Neural crest cell (in vitro differentiated cells): ENCODE results near the gene INSM2. TPM values are rescaled to one million over a fixed set of nuclear protein-coding genes. Genes with fewer than 3 reads are reported as not detected.

Experiments used
- DNase-seq: peaks from one replicate; pipeline ENCODE4 v3.0.0; 2021; ENCODE audit warnings: low read depth, mixed read lengths, low spot score
- H3K27ac Mint-ChIP-seq: one replicate; pipeline ENCODE4 v1.8.0; 2021; ENCODE audit warnings: mild to moderate bottlenecking, mixed read lengths; ENCODE audit not compliant: unreplicated experiment
- H3K27me3 Mint-ChIP-seq: 2 replicates; pipeline ENCODE4 v1.8.0; 2021; ENCODE audit warnings: low read depth, mild to moderate bottlenecking, mixed read lengths
- H3K36me3 Mint-ChIP-seq: 2 replicates; pipeline ENCODE4 v1.8.0; 2021; ENCODE audit warnings: low read depth, mild to moderate bottlenecking, mixed read lengths
- H3K4me1 Mint-ChIP-seq: 2 replicates; pipeline ENCODE4 v1.8.0; 2021; ENCODE audit warnings: mixed read lengths
- H3K4me3 Mint-ChIP-seq: one replicate; pipeline ENCODE4 v1.8.0; 2021; ENCODE audit warnings: mild to moderate bottlenecking, mixed read lengths
- H3K9me3 Mint-ChIP-seq: 2 replicates; pipeline ENCODE4 v1.8.0; 2021; ENCODE audit warnings: mixed read lengths
- total RNA-seq: library from RNA; stranded (reverse); gene quantifications from 2 replicates; pipeline ENCODE4 v1.2.1, GENCODE V29; 2021
- TF ChIP-seq, protein P1 (sequence below): fragments of 200-600 bp; sonication (generic); conservative IDR thresholded peaks from 2 replicates; pipeline ENCODE4 v1.5.0; 2021; ENCODE audit warnings: antibody characterized with exemption, mild to moderate bottlenecking

Gene INSM2
- total RNA-seq, 1 donor from 2014 or later = 0.09 TPM

DNA sequence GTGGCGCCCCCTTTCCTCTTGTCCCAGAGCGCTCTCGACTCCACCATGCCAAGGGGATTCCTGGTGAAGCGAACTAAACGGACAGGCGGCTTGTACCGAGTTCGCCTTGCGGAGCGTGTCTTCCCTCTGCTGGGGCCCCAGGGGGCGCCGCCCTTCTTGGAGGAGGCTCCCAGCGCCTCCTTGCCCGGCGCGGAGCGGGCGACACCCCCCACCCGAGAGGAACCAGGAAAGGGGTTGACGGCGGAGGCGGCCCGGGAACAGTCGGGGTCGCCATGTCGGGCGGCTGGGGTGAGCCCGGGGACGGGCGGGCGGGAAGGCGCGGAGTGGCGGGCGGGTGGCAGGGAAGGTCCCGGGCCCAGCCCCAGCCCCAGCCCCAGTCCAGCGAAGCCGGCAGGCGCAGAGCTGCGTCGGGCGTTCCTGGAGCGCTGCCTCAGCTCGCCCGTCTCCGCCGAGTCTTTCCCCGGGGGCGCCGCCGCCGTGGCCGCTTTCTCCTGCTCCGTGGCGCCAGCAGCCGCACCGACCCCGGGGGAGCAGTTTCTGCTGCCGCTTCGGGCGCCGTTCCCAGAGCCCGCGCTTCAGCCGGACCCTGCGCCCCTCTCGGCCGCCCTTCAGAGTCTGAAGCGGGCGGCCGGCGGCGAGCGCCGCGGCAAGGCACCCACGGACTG lies 376 bp downstream of the INSM2 start:
- Mint-ChIP-seq H3K4me3 (peak overlapping the region; percentile 80), H3K4me1 (peaks cover 8% of the 10 kb centered on the region), H3K9me3 (no peaks in the 10 kb centered on the region), H3K36me3 (no peaks in the 10 kb centered on the region), H3K27me3 (peaks cover 81% of the 10 kb centered on the region), H3K27ac (no peak overlapping the region)
- DNase-seq = no peak
- TF ChIP-seq, protein P1, sequence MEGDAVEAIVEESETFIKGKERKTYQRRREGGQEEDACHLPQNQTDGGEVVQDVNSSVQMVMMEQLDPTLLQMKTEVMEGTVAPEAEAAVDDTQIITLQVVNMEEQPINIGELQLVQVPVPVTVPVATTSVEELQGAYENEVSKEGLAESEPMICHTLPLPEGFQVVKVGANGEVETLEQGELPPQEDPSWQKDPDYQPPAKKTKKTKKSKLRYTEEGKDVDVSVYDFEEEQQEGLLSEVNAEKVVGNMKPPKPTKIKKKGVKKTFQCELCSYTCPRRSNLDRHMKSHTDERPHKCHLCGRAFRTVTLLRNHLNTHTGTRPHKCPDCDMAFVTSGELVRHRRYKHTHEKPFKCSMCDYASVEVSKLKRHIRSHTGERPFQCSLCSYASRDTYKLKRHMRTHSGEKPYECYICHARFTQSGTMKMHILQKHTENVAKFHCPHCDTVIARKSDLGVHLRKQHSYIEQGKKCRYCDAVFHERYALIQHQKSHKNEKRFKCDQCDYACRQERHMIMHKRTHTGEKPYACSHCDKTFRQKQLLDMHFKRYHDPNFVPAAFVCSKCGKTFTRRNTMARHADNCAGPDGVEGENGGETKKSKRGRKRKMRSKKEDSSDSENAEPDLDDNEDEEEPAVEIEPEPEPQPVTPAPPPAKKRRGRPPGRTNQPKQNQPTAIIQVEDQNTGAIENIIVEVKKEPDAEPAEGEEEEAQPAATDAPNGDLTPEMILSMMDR = peak; percentile 42

DNA sequence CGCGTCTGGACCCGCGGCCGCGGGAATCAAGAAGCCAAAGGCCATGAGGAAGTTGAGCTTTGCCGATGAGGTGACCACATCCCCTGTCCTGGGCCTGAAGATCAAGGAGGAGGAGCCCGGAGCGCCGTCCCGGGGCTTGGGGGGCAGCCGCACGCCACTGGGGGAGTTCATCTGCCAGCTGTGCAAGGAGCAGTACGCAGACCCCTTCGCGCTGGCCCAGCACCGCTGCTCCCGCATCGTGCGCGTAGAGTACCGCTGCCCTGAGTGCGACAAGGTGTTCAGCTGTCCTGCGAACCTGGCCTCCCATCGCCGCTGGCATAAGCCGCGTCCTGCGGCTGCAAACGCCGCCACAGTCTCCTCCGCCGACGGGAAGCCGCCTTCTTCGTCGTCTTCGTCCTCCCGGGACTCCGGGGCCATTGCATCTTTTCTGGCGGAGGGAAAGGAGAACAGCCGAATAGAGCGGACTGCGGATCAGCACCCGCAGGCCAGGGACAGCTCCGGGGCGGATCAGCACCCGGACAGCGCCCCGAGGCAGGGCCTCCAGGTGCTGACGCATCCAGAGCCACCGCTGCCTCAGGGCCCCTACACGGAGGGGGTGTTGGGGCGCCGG lies 1.0 kb downstream of the INSM2 start:
- peak; percentile 69 for DNase-seq
- Mint-ChIP-seq H3K4me3 (peak overlapping the region; percentile 87), H3K27me3 (peaks cover 75% of the 10 kb centered on the region)

DNA sequence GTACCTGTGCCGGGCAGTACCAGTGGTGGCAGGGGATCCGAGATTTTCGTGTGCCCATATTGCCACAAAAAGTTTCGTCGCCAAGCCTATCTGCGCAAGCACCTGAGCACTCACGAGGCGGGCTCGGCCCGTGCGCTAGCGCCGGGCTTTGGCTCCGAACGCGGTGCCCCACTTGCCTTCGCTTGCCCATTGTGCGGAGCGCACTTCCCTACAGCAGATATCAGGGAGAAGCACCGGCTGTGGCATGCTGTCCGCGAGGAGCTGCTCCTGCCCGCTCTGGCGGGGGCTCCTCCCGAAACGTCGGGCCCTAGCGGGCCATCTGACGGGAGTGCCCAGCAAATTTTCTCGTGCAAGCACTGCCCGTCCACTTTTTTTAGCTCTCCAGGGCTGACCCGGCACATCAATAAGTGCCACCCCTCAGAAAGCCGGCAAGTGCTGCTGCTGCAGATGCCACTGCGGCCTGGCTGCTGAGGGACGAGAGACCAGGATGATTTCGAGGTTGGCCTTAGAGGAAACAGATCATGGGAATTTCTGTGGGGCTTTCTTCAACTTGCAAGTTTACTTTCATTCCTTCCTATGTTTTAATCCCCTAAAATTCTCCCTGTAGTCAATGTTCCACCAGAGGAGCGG lies 1.6 kb downstream of the INSM2 start:
- Mint-ChIP-seq H3K4me3 (peak overlapping the region; percentile 87), H3K27ac (no peak overlapping the region), H3K4me1 (peaks cover 8% of the 10 kb centered on the region), H3K36me3 (no peaks in the 10 kb centered on the region), H3K9me3 (no peaks in the 10 kb centered on the region), H3K27me3 (peaks cover 69% of the 10 kb centered on the region)
- TF ChIP-seq, protein P1 = no peak
- DNase-seq = peak; percentile 9

More for the DNA sequence above, 1.0 kb downstream of the INSM2 start:
- H3K9me3 Mint-ChIP-seq = no peaks in the 10 kb centered on the region
- peaks cover 8% of the 10 kb centered on the region for H3K4me1 Mint-ChIP-seq
- TF ChIP-seq, protein P1 = no peak
- H3K36me3 Mint-ChIP-seq = no peaks in the 10 kb centered on the region
- H3K27ac Mint-ChIP-seq = no peak overlapping the region

- Mint-ChIP-seq H3K4me1 (peaks cover 3% of the 10 kb centered on the region), H3K4me3 (no peak overlapping the region), H3K27me3 (peaks cover 31% of the 10 kb centered on the region), H3K27ac (no peak overlapping the region), H3K36me3 (no peaks in the 10 kb centered on the region), H3K9me3 (no peaks in the 10 kb centered on the region)
- TF ChIP-seq, protein P1 = no peak
- no peak for DNase-seq
Measured at GRCh38 chr14:35539969-35540368, 6.0 kb downstream of the INSM2 start.

GRCh38 chr14:35543006-35543405 lies 9.0 kb downstream of the INSM2 start:
- no peaks in the 10 kb centered on the region for H3K9me3 Mint-ChIP-seq
- DNase-seq = no peak
- no peak overlapping the region for H3K4me3 Mint-ChIP-seq
- H3K4me1 Mint-ChIP-seq = no peaks in the 10 kb centered on the region
- H3K36me3 Mint-ChIP-seq = no peaks in the 10 kb centered on the region
- TF ChIP-seq, protein P1 = no peak
- no peak overlapping the region for H3K27ac Mint-ChIP-seq
- peaks cover 4% of the 10 kb centered on the region for H3K27me3 Mint-ChIP-seq
